Prostate gland (tissue), 2 donors: ENCODE measurements around the gene NPDC1. TPM values are rescaled to one million over a fixed set of nuclear protein-coding genes. Genes with fewer than 3 reads are reported as not detected.

Experiments used
- DNase-seq: peaks from one replicate; pipeline ENCODE4 v3.0.0-alpha.2; 2019; ENCODE audit warnings: low spot score
- H3K27ac ChIP-seq, 2 donors: fragments of 200-600 bp; sonication (generic); 2 replicates each; pipeline ENCODE4 v1.5.1; 2017 to 2019
- H3K27me3 ChIP-seq: fragments of 200-600 bp; sonication (generic); replicated peaks from 2 replicates; pipeline ENCODE4 v1.5.1; 2019; ENCODE audit not compliant: insufficient read depth
- H3K36me3 ChIP-seq, 2 donors: fragments of 200-600 bp; sonication (generic); 1 replicate in 1 of 2; 2 replicates in 1 of 2; pipeline versions ENCODE4 v1.5.1 to v1.8.1; 2017 to 2019
- H3K4me1 ChIP-seq: fragments of 200-600 bp; sonication (generic); replicated peaks from 2 replicates; pipeline ENCODE4 v1.5.1; 2019
- H3K4me3 ChIP-seq, 2 donors: fragments of 200-600 bp; sonication (generic); 2 replicates each; pipeline ENCODE4 v1.5.1; 2017 to 2019
- H3K9me3 ChIP-seq: fragments of 200-600 bp; sonication (generic); 2 replicates; pipeline ENCODE4 v1.5.1; 2017
- CTCF ChIP-seq, 4 experiments: fragments of 200-600 bp in 2 of 4; fragments of 450-650 bp in 2 of 4; sonication (generic) in 2 of 4; IDR thresholded peaks; 1 replicate in 3 of 4; 2 replicates in 1 of 4; pipeline ENCODE4 v1.5.1; 2016 to 2019; ENCODE audit warnings: antibody characterized with exemption in 4 of 4, mild to moderate bottlenecking in 2 of 4, moderate library complexity in 2 of 4
- POLR2A ChIP-seq: fragments of 450-650 bp; IDR thresholded peaks from one replicate; pipeline ENCODE4 v1.6.1; 2016; ENCODE audit warnings: antibody characterized with exemption, mild to moderate bottlenecking
- POLR2AphosphoS5 ChIP-seq: sonication (generic); formaldehyde crosslinking; IDR thresholded peaks from one replicate; pipeline ENCODE4 v1.6.1; 2017; ENCODE audit warnings: antibody characterized with exemption
- WGBS: methylation state at CpG from one replicate; pipeline ENCODE4 v1.1.5; 2018; 5-methylcytosine and 5-hydroxymethylcytosine counted together
- intact Hi-C: fragments of 100-400 bp; cut with DNase I; formaldehyde crosslinking; loops from one replicate; pipeline ENCODE4 v1.14.2; 2022
- total RNA-seq, 2 donors: library from RNA; depleted of rRNA; stranded (reverse); fragments of >200 nt; gene quantifications; one replicate each; pipeline ENCODE4 v1.1.0, GENCODE V29; 2016

NPDC1 gene
- total RNA-seq, 2 donors from 2014 or later, result 384 to 427 TPM

- intact Hi-C loops, result loop anchor here (5.0 kb wide), 1 partner anchor 80 kb away; the partner anchor contains the start of gene LCN12
- DNase-seq, result no peak
- Histone ChIP-seq H3K4me1 (peaks cover 23% of the 10 kb centered on the region), H3K27me3 (no peaks in the 10 kb centered on the region), H3K4me3 (no peak within 1 kb of the TSS), H3K27ac (no peak within 1 kb of the TSS), H3K9me3 (no peaks in the 10 kb centered on the region), H3K36me3 (no peaks in the 10 kb centered on the region)
- 63% methylated on average over 16 of the region's 16 CpGs for WGBS
- TF ChIP-seq POLR2AphosphoS5, result no peak
- no peak for TF ChIP-seq CTCF (IDR thresholded peaks at IDR 0.05)
- no peak for TF ChIP-seq POLR2A
Measured at GRCh38 chr9:137031904-137032640, 13.9 kb downstream of the NPDC1 start, which contains the start of gene FUT7. Gene FUT7 (minus strand): TSS chr9:137032088. CDS start chr9:137031991, 97 bp downstream.

DNA sequence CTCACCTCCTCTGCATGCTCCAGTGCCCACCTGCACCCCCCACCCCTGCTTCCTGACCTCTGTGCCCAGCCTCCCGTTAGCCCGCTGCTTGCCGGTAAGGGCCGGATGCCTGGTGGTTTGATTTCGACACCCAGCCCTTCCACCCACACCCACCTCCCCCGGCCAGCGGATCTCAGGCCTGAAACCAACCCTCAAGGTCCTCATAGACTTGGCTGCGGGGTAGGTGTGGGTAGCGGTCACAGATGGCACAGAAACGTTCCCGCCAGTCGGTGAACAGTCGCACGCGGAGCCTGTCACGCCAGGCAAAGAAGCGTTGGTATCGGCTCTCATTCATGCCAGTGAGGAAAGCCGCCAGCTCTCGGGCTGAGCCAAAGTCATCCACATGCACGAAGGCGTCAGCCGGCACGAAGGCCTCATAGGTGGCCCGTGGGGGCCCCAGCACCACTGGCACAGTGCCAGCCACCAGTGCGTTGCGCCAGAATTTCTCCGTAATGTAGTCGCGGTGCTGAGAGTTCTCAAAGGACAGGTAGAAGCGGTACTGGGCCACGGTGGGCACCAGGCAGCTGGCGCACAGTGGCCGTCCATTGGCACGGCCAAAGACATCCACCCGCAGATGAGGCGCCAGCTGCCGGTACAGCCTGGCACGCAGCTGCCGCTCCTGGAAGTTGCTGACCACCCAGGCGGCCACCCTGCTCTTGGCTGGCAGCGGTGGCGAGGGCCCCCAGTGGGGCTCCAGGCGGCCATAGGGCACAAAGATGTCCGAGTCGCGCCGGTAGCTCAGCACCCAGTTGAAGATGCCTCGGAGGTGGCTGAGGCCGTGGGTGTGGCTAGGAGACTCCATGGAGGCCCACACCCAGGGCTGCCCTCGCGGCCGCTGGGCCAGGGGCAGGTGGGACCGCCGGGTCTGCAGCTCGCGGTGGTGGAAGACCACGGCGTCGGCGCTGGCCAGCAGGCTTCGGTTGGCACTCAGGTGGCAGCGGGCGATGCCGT lies 15.1 kb downstream of the NPDC1 start:
- H3K4me3 ChIP-seq, result no peak overlapping the region
- no peaks in the 10 kb centered on the region for H3K9me3 ChIP-seq
- no peak overlapping the region for H3K27ac ChIP-seq
- intact Hi-C loops, result loop anchor here (5.0 kb wide), 1 partner anchor 79 kb away; the partner anchor contains the start of gene LCN12
- H3K27me3 ChIP-seq, result no peaks in the 10 kb centered on the region
- no peaks in the 10 kb centered on the region for H3K36me3 ChIP-seq
- H3K4me1 ChIP-seq, result peaks cover 36% of the 10 kb centered on the region
- 86% methylated on average over 55 of the region's 65 CpGs for WGBS
- no peak for TF ChIP-seq POLR2A
- no peak for TF ChIP-seq POLR2AphosphoS5
- no peak for TF ChIP-seq CTCF (IDR thresholded peaks at IDR 0.05)
- DNase-seq, result no peak

DNA sequence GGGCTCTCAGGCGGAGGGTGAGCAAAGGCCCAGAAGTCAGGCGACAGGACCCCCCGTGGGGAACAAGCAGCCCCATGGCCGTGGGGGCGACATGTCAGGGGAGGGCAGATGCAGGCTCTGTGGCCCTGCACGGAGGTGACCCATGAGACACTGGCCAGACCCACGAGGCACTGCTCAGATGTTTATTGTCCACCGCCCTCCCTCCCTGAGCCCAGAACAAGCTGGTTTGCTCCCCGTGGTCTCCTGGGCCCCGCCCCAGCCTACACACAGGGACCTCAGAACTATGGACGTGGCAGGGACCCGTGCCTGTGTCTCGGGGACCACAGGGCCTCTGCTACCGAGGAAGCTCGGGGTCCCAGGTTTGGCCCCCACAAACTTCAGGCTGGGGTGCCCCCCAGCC lies 16.0 kb downstream of the NPDC1 start:
- no peak overlapping the region for H3K27ac ChIP-seq
- intact Hi-C loops, result loop anchor here (5.0 kb wide), 1 partner anchor 78 kb away; the partner anchor contains the start of gene LCN12
- no peak for TF ChIP-seq CTCF (IDR thresholded peaks at IDR 0.05)
- TF ChIP-seq POLR2AphosphoS5, result no peak
- TF ChIP-seq POLR2A, result no peak
- peaks cover 39% of the 10 kb centered on the region for H3K4me1 ChIP-seq
- H3K9me3 ChIP-seq, result no peaks in the 10 kb centered on the region
- 69% methylated on average over 15 of the region's 15 CpGs for WGBS
- no peak overlapping the region for H3K4me3 ChIP-seq
- H3K36me3 ChIP-seq, result no peaks in the 10 kb centered on the region
- no peak for DNase-seq
- H3K27me3 ChIP-seq, result no peaks in the 10 kb centered on the region

- H3K36me3 ChIP-seq, result no peaks in the 10 kb centered on the region
- no peaks in the 10 kb centered on the region for H3K9me3 ChIP-seq
- H3K4me1 ChIP-seq, result peaks cover 32% of the 10 kb centered on the region
- DNase-seq, result peak; percentile 53
- peak overlapping the region in 1 of 2 donors; percentile 52 for H3K4me3 ChIP-seq
- 40% methylated on average over 19 of the region's 19 CpGs for WGBS
- TF ChIP-seq POLR2AphosphoS5, result no peak
- TF ChIP-seq CTCF (IDR thresholded peaks at IDR 0.05), result peak; percentile 63 to 82 (median 72)
- no peak overlapping the region for H3K27ac ChIP-seq
- no peaks in the 10 kb centered on the region for H3K27me3 ChIP-seq
- intact Hi-C loops, result no loop called here
Measured at GRCh38 chr9:137029058-137029936, 16.7 kb downstream of the NPDC1 start.
